Stimulated activated CD4-positive, alpha-beta T cell treated with anti-CD3 and anti-CD28 coated beads, TNF-alpha, amount 100 ng/mL, for 24 hours (primary cell): Measurements from ENCODE around the gene ZNF205.
A peak's percentile ranks its signal among the peaks of the same experiment; 100 is the strongest.

Source experiments
- DNase-seq, 3 experiments: peaks; one replicate each; pipeline ENCODE4 v3.0.0-alpha.2; 2020; ENCODE audit warnings: low read depth in 3 of 3

Gene ZNF205

GRCh38 chr16:3084969-3085670 lies 27.3 kb upstream of the ZNF205 start:
- DNase-seq = no peak

DNA sequence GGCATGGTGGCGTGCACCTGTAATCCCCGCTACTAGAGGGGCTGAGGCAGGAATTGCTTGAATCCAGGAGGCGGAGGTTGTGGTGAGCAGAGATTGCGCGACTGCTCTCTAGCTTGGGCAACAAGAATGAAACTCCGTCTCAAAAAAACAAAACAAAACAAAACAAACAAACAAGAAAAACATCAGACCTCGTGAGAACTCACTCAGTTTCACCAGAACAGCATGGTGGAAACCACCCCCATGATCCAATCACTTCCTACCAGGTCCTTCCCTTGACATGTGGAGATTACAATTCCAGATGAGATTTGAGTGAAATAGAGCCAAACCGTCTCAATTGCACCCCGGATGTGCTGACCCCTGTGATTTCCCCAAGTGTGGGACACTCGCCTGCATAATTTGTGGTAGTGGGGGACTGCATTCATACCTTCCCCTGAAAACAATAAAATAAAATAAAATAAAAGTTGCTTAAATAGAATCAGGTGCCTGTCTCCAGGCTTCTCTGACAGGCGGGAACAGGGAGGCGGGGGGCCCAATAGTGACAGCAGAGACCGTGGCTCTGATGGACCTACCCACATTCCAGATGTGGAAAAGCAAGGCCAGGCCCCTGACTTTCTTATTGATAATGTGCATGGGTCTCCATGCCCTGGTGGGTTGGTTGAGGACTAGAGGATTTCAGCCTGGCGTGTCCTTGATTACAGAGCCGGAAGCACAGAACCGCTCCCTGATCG lies 26.4 kb upstream of the ZNF205 start:
- DNase-seq = no peak

- no peak for DNase-seq
Observed at GRCh38 chr16:3086596-3087242, 25.7 kb upstream of the ZNF205 start.

DNA sequence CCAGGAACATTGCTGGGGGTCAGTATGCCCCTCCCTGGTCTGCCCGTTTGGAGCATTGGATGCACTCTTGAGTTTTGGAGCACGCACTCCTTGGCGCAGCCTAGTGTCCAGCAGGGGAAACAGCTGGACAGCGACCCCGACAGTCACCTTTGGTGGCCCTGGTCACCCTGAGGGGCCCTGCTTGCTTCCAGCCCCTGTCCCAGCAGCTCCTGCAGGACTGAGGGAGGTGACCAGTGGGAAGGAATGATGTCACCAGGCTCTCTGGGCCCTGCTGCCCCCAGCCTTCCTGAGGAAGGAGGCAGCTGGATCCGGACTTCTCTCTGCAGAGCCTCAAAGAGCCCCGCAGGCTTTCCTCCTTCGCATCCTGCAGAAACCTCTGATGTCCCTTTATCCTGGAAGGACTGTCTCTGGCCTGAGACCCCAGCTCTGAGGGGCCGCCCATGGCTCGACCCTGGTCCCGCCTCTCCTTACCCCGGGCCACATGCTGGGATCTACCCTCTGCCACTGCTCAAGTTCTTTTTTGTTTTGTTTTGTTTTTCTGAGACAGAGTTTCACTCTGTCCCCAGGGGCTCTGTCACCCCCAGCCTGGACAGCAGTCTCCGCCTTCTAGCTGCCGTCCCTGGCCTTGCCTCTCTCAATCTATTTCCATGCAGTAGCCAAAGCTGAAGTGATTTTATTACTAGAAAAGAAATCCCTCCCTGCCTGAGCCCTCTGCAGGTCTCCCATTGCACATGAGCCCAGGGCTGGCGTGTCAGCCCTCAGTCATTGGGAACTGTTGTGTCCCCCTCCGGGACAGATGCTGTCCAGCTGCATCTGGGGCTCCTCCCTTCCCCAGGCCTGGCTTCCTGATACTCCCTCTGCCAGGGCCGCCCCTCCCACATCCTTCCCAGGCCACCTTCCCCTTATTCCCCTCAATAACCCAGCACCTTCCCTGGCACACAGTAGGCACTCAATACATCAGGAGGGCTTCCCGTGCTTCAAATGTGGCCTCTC lies 24.8 kb upstream of the ZNF205 start:
- DNase-seq = no peak

DNA sequence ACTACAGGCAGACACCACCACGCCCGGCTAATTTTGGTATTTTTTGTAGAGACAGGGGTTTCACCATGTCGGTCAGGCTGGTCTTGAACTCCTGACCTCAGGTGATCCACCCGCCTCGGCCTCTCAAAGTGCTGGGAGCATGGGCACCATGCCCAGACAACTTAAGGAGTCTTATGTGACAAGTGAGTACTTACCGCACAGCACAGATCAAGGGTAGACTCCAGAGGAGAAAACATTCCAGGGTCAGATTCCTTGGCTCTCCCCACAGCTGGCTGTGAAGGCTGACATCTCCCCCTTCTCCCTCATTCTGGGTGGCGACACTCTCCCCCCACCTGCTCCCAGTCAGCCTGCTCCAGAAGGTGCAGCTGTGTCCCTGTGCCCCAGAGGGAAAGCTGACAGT lies 23.9 kb upstream of the ZNF205 start:
- no peak for DNase-seq

DNA sequence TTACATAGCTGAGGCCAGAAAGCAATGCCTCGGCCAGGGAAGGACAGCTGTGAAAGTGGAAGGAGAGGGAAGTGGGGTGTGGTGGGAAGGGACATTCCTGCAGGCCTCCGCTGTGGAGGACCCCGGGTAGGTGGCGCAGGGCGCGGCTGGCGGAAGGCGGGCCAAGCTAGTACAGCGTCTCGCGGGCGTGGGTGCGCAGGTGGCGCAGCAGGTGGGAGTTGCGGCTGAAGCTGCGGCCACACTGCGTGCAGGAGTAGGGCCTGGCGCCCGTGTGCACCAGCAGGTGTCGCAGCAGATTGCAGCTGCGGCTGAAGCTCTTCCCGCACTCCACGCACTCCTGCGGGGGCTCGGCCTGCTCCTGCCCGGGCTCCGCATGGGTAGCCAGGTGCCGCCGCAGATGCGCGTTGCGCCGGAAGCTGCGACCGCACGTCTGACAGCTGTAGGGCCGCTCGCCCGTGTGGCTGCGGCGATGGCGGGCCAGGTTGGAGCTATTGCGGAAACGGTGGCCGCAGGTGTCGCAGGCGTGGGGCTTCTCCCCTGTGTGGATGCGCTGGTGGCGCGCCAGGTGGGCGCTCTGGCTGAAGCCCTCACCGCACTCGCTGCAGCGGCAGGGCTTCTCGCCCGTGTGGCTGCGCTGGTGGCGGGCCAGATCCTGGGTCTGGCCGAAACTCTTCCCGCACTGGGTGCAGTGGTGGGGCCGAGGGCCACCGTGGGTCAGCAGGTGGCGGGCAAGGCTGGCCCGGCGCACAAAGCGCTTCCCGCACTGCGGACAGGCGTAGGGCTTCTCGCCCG lies 23.3 kb upstream of the ZNF205 start:
- DNase-seq = no peak

GRCh38 chr16:3089717-3090592 lies 22.4 kb upstream of the ZNF205 start:
- DNase-seq = no peak

DNA sequence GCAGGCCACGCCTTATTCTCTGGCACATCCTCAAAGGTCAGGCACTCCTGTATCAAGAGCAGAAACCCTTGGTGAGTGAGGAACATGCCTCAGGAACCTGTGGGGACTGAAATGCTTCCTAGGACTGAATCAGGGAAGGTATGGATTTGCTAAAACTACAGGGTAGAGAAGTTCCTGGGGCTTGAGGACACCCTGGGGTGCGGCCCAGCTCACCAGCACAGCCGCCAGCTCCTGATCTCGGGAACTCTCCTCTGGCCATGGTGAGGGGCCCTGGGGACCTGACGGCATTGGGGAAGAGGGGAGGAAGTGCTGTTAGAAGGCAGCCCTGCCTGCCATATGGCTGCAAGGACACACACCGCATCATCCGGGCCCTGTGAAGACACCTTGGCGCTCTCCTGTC lies 20.8 kb upstream of the ZNF205 start:
- no peak for DNase-seq

DNA sequence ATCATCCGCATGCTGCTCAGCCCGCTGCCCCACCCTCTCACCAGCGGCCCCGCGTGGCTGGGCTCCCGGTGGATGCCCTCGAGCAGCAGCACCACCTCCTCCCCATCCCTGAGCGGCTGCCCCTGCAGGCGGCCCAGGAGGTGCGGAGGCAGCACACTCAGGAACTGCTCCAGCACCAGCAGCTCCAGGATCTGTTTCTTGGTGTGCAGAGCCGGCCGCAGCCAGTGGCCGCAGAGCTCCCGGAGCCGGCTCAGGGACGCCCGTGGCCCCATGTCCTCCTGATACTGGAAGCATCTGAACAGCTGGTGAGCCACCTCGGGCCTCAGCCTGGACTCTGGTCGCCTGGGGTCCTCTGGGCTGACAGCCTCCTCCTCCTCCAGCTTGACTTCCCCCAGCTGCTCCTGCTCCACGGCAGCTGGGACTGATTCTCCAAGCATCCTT lies 19.9 kb upstream of the ZNF205 start:
- DNase-seq = no peak

DNA sequence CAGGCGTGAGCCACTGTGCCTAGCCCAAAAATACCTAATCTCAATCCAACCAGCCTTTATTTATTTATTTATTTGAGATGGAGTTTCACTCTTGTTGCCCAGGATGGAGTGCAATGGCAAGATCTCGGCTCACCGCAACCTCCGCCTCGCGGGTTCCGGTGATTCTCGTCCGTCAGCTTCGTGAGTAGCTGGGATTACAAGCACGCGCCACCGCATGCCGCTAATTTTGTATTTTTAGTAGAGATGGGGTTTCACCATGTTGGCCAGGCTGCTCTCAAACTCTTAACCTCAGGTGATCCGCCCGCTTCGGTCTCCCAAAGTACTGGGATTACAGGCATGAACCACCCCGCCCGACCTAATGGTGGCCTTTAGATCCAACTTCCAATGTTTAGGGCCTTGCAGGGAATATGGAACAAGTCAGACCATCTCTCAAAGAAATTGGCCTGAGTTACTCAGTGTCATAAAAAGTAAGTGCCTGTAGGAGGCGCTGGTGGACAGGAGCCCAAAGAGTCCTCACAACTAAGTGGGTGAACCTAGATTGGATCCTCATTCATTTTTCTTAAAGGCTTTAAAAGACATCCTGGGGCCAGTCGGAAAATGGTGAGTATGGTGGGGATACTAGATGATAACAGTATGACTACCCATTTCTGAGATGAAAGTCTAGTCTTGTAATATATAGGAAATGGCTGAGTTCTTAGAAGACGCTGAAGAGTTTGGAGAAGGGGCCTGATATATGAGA lies 17.9 kb upstream of the ZNF205 start:
- no peak for DNase-seq

- DNase-seq = peak in 1 of 3 experiments; percentile 59
Observed at GRCh38 chr16:3095869-3096268, 16.5 kb upstream of the ZNF205 start.

DNA sequence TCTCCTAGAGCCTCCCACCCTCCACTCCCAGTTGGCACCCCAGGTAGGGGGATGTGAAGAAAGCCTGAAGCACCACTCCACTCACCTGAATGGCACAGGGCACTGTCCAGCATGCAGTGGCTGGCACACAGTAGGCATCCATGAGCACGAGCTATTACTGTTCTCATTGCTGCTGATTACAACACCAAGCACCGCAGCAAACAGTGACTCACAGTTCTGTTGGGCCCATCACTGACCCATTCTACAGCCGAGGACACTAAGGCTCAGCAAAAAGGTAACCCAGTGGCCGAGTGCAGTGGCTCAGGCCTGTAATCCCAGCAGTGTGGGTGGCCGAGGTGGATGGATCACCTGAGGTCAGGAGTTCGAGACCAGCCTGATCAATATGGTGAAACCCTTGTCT lies 16.0 kb upstream of the ZNF205 start:
- no peak for DNase-seq

GRCh38 chr16:3097266-3097665 lies 15.1 kb upstream of the ZNF205 start:
- no peak for DNase-seq

DNA sequence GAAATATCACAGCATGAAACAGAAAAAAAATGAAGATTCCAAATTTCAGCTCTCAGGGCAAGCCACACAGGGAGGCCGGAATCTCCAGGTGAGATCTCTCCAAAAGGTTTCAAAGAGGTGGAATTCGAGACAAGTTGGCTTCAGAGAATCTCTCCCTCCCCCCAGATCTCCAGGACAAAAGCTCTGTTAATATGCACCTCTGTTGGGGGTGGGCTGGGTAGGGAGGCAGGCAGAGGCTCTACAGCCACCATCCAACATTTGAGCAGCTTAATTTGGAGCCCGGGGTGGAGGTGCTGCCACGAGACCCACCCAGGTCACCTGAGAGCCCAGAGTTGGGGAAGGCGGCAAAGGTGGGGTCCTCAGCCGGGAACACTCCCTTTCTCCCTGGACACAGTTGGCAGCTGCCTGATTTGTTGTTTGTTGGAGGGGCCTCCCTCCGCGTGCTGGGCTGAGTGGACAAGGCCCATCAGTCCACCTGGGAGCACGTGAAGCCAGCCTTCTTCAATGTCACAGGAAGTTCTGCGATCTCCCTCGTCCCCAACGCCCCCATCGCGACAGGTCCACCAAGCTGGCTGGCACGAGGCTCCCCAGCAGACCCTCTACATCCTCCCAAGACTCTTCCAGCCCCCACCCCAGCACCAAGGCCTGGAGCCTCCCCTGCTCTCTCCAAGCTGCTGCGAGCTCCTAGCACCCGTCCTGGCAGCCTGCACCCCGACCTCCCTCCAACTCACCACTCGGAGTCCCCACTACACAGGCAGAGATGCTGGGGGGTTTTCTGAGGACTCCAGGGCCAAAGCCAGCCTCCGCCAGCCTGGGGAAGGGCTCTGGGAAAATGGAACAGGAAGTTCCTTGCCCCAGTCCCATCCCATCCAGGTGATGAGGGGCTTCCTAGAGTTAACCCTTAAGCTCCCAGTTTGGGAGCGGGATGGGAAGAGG lies 13.7 kb upstream of the ZNF205 start, which contains the start of gene ZSCAN10:
Gene ZSCAN10 (minus strand): TSS at position 836 of the 936 bp plus-strand sequence. CDS start 6,357 bp downstream, outside the sequence.
- no peak for DNase-seq

GRCh38 chr16:3099395-3099731 lies 13.0 kb upstream of the ZNF205 start:
- DNase-seq = no peak

- DNase-seq = peak; percentile 84 to 95 (median 87)
Observed at GRCh38 chr16:3099732-3100499, 12.5 kb upstream of the ZNF205 start.
